SIG-M5 treated with dmso at 0.1 percent for 504 hours (cell line): ENCODE measurements around the gene PLEKHA5.
"Not testable (repeated sequence)": the region's sequence is repeated elsewhere in the genome, so short reads cannot be mapped to it uniquely, and the experiment has no call there.

Source experiments
- DNase-seq: peaks from one replicate; lab custom pipeline; 2025; ENCODE audit not compliant: unreplicated experiment; lab: John Stamatoyannopoulos, UW

The PLEKHA5 gene

DNA sequence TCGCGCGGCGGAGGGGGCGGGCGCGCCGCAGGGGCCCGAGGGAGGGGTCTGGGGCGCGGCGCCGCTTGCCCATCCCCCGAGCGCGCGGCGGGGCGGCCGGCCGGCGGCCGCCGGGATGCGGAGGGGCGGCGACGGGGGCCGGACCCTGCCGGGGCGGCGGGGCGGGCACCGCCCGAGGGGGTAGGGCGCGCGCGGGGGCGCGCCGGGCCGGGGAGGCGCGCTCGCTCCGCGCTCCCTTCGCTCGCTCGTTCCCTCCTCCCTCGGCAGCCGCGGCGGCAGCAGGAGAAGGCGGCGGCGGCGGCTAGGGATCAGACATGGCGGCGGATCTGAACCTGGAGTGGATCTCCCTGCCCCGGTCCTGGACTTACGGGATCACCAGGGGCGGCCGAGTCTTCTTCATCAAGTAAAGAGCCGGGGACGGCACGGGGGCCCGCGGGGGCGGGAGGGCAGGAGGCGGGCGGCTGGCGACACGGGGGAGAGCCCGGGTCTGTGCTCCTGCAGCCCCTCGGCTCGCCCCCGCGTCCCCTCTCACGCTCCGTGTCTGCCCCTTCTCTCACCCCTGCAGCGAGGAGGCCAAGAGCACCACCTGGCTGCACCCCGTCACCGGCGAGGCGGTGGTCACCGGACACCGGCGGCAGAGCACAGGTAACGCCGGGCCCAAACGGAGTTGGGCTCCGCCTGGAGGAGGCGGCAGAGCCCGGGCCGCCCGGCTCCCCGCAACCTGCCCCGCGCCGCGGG is at the start of gene PLEKHA5:
TSS of gene PLEKHA5 (plus strand) at position 248 of the 738 bp plus-strand sequence. CDS start at position 315, 67 bp downstream.
- DNase-seq, result peak; percentile 32

DNA sequence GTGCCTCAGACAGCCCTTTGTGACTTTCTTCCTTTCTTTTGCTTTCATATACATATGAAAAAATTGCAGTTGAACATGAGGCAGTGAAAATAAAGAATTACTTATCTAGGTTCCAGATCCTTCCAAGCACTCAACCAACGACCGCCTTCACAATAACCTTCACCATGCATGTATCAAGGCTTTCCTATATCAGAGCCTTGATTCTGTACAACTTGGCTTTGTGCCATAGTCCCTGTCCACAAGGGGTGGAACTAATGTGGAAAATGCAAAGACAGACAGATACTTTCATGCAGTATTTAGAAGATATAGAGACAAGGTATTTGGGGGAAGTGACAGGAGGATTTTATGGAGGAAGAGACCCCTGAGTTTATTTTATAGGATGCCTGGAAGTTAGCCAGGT is 48.6 kb upstream of the PLEKHA5 start:
- no peak for DNase-seq

- no peak for DNase-seq
Observed at GRCh38 chr12:19082365-19082911, 47.1 kb upstream of the PLEKHA5 start.

GRCh38 chr12:19084547-19084946 is 45.0 kb upstream of the PLEKHA5 start:
- no peak for DNase-seq

- DNase-seq, result no peak
Observed at GRCh38 chr12:19085090-19085489, 44.4 kb upstream of the PLEKHA5 start.

GRCh38 chr12:19088606-19089005 is 40.9 kb upstream of the PLEKHA5 start:
- DNase-seq, result no peak

DNA sequence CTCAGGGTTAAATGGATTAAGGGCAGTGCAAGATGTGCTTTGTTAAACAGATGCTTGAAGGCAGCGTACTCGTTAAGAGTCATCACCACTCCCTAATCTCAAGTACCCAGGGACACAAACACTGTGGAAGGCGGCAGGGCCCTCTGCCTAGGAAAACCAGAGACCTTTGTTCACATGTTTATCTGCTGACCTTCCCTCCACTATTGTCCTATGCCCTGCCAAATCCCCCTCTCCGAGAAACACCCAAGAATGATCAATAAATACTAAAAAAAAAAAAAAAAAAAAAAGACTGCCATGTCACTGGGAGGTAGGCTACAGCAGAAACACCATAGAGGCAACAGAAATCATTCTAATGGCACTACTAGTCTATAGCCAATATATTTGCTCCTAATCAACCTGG is 37.1 kb upstream of the PLEKHA5 start:
- not testable (repeated sequence) for DNase-seq

DNA sequence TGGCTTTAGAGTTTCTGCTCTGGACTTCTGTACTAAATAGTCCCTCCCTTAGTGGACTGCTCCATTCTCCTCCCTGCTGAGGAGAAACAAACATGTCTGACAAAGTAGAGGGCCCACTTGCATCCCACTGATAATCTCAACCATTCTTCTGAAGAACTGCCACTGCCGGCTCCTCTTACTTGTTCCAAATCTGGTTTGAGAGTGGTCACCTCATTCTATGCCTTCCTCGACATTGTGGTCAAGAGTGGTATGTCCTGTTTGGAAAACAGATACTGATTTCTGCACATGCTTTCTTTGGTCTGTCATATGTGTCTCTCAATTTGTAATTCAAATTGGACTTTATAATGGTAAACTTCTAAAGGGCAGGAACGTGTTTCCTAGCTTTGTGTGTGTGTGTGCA is 36.3 kb upstream of the PLEKHA5 start:
- no peak for DNase-seq

DNA sequence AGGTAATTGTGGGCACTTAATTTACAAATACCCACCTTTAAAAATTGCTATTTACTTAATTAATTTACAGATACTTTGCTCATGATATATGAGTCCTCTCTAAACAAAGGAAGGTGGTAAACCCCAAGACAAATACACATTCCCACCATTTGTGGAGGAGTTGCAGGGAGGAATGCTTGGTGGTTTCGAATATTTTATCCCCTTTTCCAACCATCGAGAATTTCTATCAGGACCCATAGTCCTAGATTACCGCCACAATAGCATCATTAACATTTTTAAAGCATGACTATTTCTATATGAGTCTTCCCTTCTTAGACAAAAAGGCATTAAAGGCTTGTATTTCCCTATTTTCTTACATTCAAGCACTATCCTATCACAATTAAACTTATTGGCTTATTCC is 34.2 kb upstream of the PLEKHA5 start:
- DNase-seq, result no peak

- DNase-seq, result no peak
Observed at GRCh38 chr12:19095756-19096480, 33.6 kb upstream of the PLEKHA5 start.

GRCh38 chr12:19105463-19105862 is 24.1 kb upstream of the PLEKHA5 start:
- no peak for DNase-seq

- DNase-seq, result no peak
Observed at GRCh38 chr12:19107750-19108149, 21.8 kb upstream of the PLEKHA5 start.

DNA sequence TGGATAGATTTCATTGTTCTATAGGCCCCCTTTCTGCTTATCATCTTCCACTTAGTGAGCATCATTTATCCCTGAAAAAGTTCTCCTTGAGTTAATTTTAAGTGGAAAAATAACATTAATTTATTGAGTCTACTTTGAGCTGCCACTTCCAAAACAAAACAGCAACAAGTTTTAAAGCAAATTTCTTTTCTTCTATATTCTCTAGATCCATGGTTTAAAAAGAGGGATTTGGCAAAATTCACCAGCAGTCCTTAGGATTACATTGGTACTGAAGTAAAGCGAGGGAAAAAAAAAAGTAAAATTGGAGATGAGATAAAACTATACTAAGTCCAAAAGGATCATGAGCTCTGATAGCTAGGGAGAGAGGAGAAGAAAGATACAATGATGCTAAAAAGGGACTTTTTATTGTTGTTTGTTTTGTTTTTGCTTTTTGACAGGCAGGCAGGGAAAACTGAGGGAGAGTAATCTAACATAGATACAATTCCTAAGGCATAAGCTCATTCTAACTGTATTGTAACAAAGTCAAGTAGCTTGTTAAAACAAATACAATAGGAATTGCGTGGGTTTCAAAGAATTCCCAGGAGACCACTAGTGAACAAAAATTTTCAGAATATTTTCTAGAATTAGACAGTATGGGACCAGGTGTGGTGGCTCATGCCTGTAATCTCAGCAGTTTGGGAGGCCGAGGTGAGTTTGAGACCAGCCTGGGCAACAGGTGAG is 19.2 kb upstream of the PLEKHA5 start:
- no peak for DNase-seq

DNA sequence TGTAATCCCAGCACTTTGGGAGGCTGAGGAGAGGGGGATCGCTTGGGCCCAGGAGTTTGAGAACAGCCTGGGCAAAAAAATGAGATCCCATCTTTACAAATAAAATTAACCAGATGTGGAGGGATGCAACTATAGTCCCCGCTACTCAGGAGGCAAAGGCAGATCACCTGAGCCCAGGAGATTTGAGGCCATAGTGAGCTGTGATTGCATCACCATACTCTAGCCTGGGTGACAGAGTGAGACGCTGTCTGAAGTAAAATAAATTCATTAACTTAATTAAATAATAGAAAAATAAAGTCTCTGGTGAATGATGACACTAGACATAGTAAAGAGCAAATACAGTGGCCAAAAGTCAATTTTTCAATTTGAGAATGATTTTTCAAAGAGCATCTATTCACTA is 16.1 kb upstream of the PLEKHA5 start:
- no peak for DNase-seq

- no peak for DNase-seq
Observed at GRCh38 chr12:19115285-19115684, 14.2 kb upstream of the PLEKHA5 start.

GRCh38 chr12:19119440-19119839 is 10.1 kb upstream of the PLEKHA5 start:
- no peak for DNase-seq

DNA sequence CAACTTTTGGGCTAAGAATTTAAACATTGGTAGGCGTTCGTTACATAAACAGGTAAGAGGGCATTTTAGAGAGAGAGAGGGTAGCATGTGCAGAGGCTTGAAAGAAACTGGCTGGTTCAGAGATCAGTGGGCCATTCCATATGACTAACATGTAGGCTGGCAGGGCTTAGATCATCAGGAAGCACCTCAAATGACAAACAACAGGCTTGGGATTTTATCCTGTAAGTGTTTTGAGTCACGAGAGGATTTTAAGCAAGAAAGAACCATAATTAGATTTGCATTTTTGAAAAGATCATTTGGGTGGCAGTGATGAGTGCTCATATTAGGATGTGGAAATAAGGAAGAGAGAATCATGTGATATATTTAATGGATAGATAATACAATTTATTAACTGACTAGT is 8.7 kb upstream of the PLEKHA5 start:
- no peak for DNase-seq

DNA sequence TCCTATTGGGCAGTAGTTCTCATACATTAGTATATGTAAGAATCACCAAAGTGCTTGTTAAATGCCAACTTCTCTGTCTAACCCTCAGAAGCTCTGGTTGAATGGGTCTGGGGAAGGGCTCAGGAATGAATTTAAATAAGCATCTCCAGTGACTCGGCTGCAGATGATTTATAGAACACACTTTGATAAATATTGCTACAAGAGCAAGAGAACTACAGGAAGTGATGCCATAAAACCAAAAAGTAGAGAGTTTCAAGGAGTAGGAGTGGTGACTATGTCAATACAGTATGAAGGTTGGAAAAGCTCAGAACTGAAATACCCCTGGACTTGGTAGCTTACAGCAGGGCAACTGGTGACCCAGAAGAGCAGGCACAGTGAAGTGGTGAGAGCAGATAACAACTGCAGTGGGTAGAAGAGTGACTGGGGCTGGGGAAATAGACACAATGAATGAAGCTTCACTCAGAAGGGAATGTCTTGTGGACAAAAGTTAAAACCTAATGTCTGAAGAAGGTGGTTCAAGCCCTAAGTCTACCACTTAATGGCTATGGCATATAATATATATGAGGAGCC is 8.0 kb upstream of the PLEKHA5 start:
- no peak for DNase-seq

DNA sequence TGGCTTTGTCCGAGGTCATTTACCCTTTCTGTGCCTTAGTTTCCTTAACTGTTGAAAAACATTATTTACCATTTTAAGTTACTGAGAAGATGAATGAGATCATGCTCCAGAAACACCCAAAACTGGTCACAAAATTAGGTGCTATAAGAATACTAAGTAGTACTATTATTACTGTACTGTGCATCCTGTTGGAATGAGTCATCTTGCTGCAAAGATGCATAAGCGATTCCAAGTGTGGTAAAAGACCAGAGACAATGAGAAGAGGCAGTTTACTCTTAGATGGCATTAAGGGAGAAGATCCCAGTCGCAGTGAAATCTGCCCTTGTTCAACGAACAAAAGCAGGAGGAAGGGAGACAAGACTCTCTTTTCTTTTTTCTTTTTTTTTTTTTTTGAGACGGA is 4.2 kb upstream of the PLEKHA5 start:
- no peak for DNase-seq

DNA sequence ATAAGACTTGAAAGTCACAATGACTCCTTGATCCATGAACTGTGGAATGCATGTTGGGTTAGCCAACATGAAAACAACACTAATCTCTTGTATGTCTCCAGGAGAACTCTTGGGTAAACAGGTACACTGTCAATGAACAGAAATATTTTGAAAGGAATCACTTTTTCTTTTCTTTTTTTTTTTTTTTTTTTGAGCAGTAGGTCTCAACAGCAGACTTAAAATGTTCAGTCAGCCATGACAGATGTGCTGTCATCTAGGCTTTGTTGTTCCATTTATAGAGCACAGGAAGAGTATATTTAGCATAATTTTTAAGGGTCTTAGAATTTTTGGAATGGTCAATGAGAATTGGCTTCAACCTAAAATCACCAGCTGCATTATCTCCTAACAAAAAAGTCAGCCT is 2.3 kb upstream of the PLEKHA5 start:
- DNase-seq, result no peak

- DNase-seq, result no peak
Observed at GRCh38 chr12:19128485-19128884, 1.0 kb upstream of the PLEKHA5 start.
